HCT116 (cell line): Measurements from ENCODE around the gene MYO1E.

ENCODE experiments used
- CEBPB ChIP-seq: IDR thresholded peaks from 2 replicates; pipeline ENCODE4 v1.6.1; 2012; ENCODE audit warnings: low read depth
- JUND ChIP-seq: IDR thresholded peaks from 2 replicates; pipeline ENCODE4 v1.6.1; 2012
- POLR2A ChIP-seq: IDR thresholded peaks from 2 replicates; pipeline ENCODE4 v1.7.0; 2011; ENCODE audit warnings: borderline replicate concordance; ENCODE audit not compliant: insufficient read depth, insufficient read length; ENCODE audit errors: extremely low read depth
- POLR2AphosphoS5 ChIP-seq: IDR thresholded peaks from 2 replicates; pipeline ENCODE4 v1.6.1; 2011; ENCODE audit warnings: mild to moderate bottlenecking, low read depth, low read length, moderate library complexity
- YY1 ChIP-seq: IDR thresholded peaks from 2 replicates; pipeline ENCODE4 v1.6.1; 2011; ENCODE audit warnings: low read length, low read depth, moderate library complexity, mild to moderate bottlenecking; ENCODE audit not compliant: insufficient replicate concordance; ENCODE audit errors: extremely low read depth
- ZNF274 ChIP-seq: fragments of 200-500 bp; sonication (Bioruptor generic); IDR thresholded peaks from 2 replicates; pipeline ENCODE4 v1.6.1; 2014; ENCODE audit warnings: mild to moderate bottlenecking, low read depth, low read length, inconsistent platforms
- TF ChIP-seq, protein P1 (sequence below), 3 experiments: fragments of 200-600 bp in 1 of 3; sonication (generic) in 1 of 3; IDR thresholded peaks in 2 of 3; conservative IDR thresholded peaks in 1 of 3; 2 replicates each; pipeline ENCODE4 v1.5.1; 2012 to 2017; ENCODE audit warnings: low read depth in 2 of 3, low read length in 2 of 3, antibody characterized with exemption in 1 of 3, borderline replicate concordance in 1 of 3, control low read depth in 1 of 3, mild to moderate bottlenecking in 1 of 3, mixed read lengths in 1 of 3, mixed run types in 1 of 3, moderate library complexity in 1 of 3; ENCODE audit not compliant: insufficient read depth in 1 of 3

DNA sequence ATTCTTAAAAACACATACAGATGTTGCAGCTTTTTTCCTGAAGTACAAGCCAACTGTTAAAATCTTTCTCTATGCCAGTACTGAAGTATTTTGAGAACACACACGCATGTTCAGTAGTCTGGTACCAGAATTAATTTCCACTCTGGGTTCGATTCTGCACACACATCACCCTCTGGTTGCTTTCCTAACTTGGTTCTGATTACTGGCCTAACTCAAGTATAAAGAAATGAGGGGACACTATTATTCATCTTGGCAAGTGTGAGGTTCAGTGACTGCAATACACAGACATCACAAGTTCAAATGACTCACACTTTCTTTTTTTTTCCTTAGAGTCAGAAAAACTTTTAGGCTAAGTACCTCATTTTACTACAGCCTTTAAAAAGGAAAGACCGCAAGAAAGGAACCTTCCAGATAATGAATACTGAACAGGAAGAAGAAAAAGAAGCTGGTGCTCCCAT is 203.4 kb downstream of the MYO1E start:
- no peak for TF ChIP-seq POLR2A
- TF ChIP-seq, protein P1, sequence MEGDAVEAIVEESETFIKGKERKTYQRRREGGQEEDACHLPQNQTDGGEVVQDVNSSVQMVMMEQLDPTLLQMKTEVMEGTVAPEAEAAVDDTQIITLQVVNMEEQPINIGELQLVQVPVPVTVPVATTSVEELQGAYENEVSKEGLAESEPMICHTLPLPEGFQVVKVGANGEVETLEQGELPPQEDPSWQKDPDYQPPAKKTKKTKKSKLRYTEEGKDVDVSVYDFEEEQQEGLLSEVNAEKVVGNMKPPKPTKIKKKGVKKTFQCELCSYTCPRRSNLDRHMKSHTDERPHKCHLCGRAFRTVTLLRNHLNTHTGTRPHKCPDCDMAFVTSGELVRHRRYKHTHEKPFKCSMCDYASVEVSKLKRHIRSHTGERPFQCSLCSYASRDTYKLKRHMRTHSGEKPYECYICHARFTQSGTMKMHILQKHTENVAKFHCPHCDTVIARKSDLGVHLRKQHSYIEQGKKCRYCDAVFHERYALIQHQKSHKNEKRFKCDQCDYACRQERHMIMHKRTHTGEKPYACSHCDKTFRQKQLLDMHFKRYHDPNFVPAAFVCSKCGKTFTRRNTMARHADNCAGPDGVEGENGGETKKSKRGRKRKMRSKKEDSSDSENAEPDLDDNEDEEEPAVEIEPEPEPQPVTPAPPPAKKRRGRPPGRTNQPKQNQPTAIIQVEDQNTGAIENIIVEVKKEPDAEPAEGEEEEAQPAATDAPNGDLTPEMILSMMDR (IDR thresholded peaks at IDR 0.05 in 2 of 3, conservative IDR thresholded peaks at IDR 0.05 in 1 of 3; ENCODE audit: borderline replicate concordance in 1 of 3, insufficient read depth in 1 of 3, low read depth in 2 of 3, low read length in 2 of 3), result no peak
- no peak for TF ChIP-seq ZNF274
- TF ChIP-seq JUND, result no peak
- no peak for TF ChIP-seq CEBPB
- no peak for TF ChIP-seq YY1
- TF ChIP-seq POLR2AphosphoS5, result no peak
